Smooth muscle cell (in vitro differentiated cells): ENCODE data around the gene CDK18. TPM values are rescaled to one million over a fixed set of nuclear protein-coding genes. Genes with fewer than 3 reads are reported as not detected.

Experiments used
- DNase-seq: peaks from one replicate; lab custom pipeline; 2025; ENCODE audit not compliant: unreplicated experiment; lab: John Stamatoyannopoulos, UW
- H2AFZ ChIP-seq: fragments of 200-600 bp; sonication (generic); 2 replicates; pipeline ENCODE4 v1.6.0; 2016; ENCODE audit warnings: antibody characterized with exemption, low read depth, mild to moderate bottlenecking
- H3F3A ChIP-seq: fragments of 200-600 bp; sonication (generic); 2 replicates; pipeline ENCODE4 v1.6.0; 2017; ENCODE audit warnings: antibody characterized with exemption, low read depth
- H3K27ac ChIP-seq: fragments of 200-600 bp; sonication (generic); 2 replicates; pipeline ENCODE4 v1.5.1; 2016; ENCODE audit warnings: low read depth, mild to moderate bottlenecking
- H3K27me3 ChIP-seq: fragments of 200-600 bp; sonication (generic); 2 replicates; pipeline ENCODE4 v1.6.1; 2016; ENCODE audit warnings: low read depth, mild to moderate bottlenecking
- H3K36me3 ChIP-seq: fragments of 200-600 bp; sonication (generic); 2 replicates; pipeline ENCODE4 v1.5.1; 2016; ENCODE audit warnings: low read depth
- H3K4me1 ChIP-seq: fragments of 200-600 bp; sonication (generic); 2 replicates; pipeline ENCODE4 v1.5.1; 2016; ENCODE audit warnings: low read depth
- H3K4me2 ChIP-seq: fragments of 200-600 bp; sonication (generic); 2 replicates; pipeline ENCODE4 v1.6.0; 2016; ENCODE audit warnings: mild to moderate bottlenecking
- H3K4me3 ChIP-seq: fragments of 200-600 bp; sonication (generic); 2 replicates; pipeline ENCODE4 v1.5.1; 2016; ENCODE audit warnings: mild to moderate bottlenecking
- H3K79me2 ChIP-seq: fragments of 200-600 bp; sonication (generic); 2 replicates; pipeline ENCODE4 v1.6.0; 2016; ENCODE audit warnings: low read depth, mild to moderate bottlenecking
- H3K9ac ChIP-seq: fragments of 200-600 bp; sonication (generic); 2 replicates; pipeline ENCODE4 v1.6.0; 2016; ENCODE audit warnings: low read depth
- H3K9me3 ChIP-seq: fragments of 200-600 bp; sonication (generic); replicated peaks from 2 replicates; pipeline ENCODE4 v1.5.1; 2016; ENCODE audit warnings: low read depth
- H4K20me1 ChIP-seq: fragments of 200-600 bp; sonication (generic); 2 replicates; pipeline ENCODE4 v1.6.0; 2016; ENCODE audit warnings: low read depth
- WGBS: methylation state at CpG from one replicate; pipeline ENCODE4 v1.1.7; 2016; ENCODE audit warnings: low lambda C conversion rate; 5-methylcytosine and 5-hydroxymethylcytosine counted together
- polyA plus RNA-seq: library from polyadenylated mRNA; unstranded; fragments of >200 nt; fragmentation: Nextera tagmentation; extraction: Ambion mirVana; gene quantifications from 2 replicates; pipeline ENCODE4 v1.2.1, GENCODE V29; 2016
- total RNA-seq: library from RNA; depleted of rRNA; stranded (reverse); fragments of >200 nt; gene quantifications from 2 replicates; pipeline ENCODE4 v1.2.3, GENCODE V29; 2014
- TF ChIP-seq, protein P1 (sequence below): fragments of 200-600 bp; sonication (generic); IDR thresholded peaks from 2 replicates; pipeline ENCODE4 v1.5.1; 2017; ENCODE audit warnings: borderline replicate concordance, mild to moderate bottlenecking, antibody characterized with exemption; ENCODE audit not compliant: insufficient read depth, poor library complexity, severe bottlenecking

Gene CDK18
- total and polyA plus RNA-seq, 2 experiments from 2014 or later = 6.1 TPM

DNA sequence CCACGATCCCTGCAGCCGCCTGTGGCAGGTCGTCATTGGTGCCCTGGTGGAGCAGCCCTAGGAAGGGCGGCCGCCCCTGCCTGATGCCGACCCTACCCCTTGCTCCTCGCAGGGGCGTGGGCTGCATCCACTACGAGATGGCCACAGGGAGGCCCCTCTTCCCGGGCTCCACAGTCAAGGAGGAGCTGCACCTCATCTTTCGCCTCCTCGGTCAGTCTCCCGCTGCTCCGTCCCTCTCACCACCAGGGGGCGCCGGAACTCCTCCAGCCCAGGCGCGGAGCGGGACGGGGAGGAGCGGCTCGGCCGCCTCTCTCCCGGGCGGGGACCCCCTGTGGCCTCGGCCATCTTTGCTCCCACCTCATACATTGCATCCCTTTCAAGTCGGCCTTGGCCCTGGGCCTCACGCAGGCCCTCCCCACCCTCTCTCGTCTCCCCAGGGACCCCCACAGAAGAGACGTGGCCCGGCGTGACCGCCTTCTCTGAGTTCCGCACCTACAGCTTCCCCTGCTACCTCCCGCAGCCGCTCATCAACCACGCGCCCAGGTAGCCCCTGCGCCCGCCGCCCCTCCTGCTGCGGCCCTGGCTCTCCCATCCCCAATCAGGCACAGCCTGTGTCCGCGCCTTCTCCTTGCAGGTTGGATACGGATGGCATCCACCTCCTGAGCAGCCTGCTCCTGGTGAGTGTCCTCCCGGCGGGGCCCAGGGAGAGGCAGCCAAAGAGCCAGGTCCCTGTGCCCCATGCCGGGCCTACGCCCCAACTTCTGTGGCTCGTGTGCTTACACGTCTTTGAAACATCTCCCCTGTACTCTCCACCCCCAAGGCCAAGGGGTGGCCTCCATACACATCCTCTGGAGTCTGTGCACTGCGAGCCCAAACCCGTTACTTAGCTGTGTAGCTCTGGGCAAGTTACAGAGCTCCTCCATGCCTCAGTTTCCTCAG lies 24.7 kb downstream of the CDK18 start:
- Histone ChIP-seq H4K20me1 (no peaks in the 10 kb centered on the region), H3K9me3 (no peaks in the 10 kb centered on the region), H3K9ac (no peak overlapping the region), H2AFZ (no peak overlapping the region), H3K27ac (no peak overlapping the region), H3K36me3 (no peaks in the 10 kb centered on the region), H3F3A (no peaks in the 10 kb centered on the region), H3K27me3 (no peaks in the 10 kb centered on the region), H3K4me2 (peak overlapping the region; percentile 82), H3K79me2 (no peaks in the 10 kb centered on the region), H3K4me1 (no peaks in the 10 kb centered on the region), H3K4me3 (peak overlapping the region; percentile 30)
- TF ChIP-seq, protein P1, sequence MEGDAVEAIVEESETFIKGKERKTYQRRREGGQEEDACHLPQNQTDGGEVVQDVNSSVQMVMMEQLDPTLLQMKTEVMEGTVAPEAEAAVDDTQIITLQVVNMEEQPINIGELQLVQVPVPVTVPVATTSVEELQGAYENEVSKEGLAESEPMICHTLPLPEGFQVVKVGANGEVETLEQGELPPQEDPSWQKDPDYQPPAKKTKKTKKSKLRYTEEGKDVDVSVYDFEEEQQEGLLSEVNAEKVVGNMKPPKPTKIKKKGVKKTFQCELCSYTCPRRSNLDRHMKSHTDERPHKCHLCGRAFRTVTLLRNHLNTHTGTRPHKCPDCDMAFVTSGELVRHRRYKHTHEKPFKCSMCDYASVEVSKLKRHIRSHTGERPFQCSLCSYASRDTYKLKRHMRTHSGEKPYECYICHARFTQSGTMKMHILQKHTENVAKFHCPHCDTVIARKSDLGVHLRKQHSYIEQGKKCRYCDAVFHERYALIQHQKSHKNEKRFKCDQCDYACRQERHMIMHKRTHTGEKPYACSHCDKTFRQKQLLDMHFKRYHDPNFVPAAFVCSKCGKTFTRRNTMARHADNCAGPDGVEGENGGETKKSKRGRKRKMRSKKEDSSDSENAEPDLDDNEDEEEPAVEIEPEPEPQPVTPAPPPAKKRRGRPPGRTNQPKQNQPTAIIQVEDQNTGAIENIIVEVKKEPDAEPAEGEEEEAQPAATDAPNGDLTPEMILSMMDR = peak; percentile 79
- peak; percentile 51 for DNase-seq
- WGBS = 47% methylated on average over 49 of the region's 53 CpGs

DNA sequence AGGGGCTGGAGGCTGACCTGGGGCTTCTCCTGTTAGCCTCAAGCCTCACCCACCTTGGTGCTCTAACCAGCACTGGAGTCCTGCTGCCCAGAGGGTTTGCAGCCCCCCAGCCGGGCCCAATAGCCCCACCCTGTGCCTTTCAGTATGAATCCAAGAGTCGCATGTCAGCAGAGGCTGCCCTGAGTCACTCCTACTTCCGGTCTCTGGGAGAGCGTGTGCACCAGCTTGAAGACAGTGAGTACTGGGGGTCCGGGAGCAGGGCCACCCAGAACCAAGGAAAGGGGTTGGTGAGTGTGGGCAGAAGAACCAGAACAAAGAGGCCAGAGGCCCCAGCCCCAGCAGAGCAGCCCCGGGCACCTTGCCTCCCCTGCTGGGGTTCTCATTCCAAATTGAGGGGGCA lies 25.6 kb downstream of the CDK18 start:
- TF ChIP-seq, protein P1 = no peak
- no peak overlapping the region for H3K27ac ChIP-seq
- H3K4me3 ChIP-seq = no peak overlapping the region
- no peaks in the 10 kb centered on the region for H4K20me1 ChIP-seq
- H3K27me3 ChIP-seq = no peaks in the 10 kb centered on the region
- no peak overlapping the region for H3K4me2 ChIP-seq
- no peaks in the 10 kb centered on the region for H3F3A ChIP-seq
- no peaks in the 10 kb centered on the region for H3K4me1 ChIP-seq
- DNase-seq = no peak
- no peaks in the 10 kb centered on the region for H3K36me3 ChIP-seq
- H2AFZ ChIP-seq = no peak overlapping the region
- H3K9ac ChIP-seq = no peak overlapping the region
- no peaks in the 10 kb centered on the region for H3K79me2 ChIP-seq
- WGBS = 91% methylated on average over 6 of the region's 6 CpGs
- H3K9me3 ChIP-seq = no peaks in the 10 kb centered on the region

DNA sequence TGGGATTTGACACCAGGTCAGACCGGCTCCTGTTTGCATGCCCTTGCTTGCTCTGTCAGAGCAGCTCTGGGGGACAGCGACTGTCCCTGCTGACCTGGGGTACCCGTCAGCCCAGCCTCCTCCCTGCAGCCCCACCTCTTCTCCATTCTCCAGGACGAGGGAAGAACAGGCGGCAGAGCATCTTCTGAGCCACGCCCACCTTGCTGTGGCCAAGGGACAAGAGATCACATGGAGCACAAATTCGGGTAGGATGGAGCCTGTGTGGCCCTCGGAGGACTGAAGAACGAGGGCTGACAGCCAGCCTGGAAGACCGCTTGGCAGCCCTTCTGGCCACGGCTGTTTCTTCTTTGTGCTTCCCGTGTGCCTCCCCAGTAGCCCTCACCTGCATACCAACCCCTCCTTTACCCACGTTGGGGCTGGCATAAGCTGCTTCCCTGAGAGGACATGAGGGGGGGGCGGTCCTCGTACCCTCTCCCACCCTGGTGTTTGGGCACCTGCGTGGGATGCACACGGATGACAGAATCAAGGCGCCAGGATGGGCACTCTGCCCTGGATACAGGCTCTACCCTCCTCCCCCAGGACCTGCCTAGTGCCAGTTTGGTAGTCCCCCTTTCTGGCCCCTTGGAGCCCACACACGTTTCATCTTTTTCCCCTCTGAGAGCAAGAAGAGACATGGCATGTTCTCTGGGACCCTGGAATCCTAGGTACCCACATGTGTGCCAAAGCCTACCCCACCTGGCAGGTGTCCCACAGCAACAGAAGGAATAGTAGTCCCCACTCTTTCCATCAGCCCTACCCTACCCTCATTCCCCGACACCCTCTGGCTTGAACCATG lies 26.9 kb downstream of the CDK18 start:
- Histone ChIP-seq H2AFZ (no peak overlapping the region), H3K27me3 (no peaks in the 10 kb centered on the region), H3K27ac (no peak overlapping the region), H4K20me1 (no peaks in the 10 kb centered on the region), H3K4me3 (no peak overlapping the region), H3K9ac (no peak overlapping the region), H3K36me3 (no peaks in the 10 kb centered on the region), H3K9me3 (no peaks in the 10 kb centered on the region), H3K79me2 (no peaks in the 10 kb centered on the region), H3F3A (no peaks in the 10 kb centered on the region), H3K4me1 (no peaks in the 10 kb centered on the region), H3K4me2 (no peak overlapping the region)
- TF ChIP-seq, protein P1 = no peak
- DNase-seq = no peak
- 92% methylated on average over 20 of the region's 20 CpGs for WGBS
